GM12874 (cell line): ENCODE data around the gene STK10.

Source experiments
- TF ChIP-seq, protein P1 (sequence below): IDR thresholded peaks from 2 replicates; pipeline ENCODE4 v1.5.1; 2011; ENCODE audit warnings: low read depth, mild to moderate bottlenecking, control low read depth, low read length, moderate library complexity; ENCODE audit not compliant: insufficient read depth

STK10 gene

GRCh38 chr5:172114875-172115422 lies 73.1 kb downstream of the STK10 start:
- TF ChIP-seq, protein P1, sequence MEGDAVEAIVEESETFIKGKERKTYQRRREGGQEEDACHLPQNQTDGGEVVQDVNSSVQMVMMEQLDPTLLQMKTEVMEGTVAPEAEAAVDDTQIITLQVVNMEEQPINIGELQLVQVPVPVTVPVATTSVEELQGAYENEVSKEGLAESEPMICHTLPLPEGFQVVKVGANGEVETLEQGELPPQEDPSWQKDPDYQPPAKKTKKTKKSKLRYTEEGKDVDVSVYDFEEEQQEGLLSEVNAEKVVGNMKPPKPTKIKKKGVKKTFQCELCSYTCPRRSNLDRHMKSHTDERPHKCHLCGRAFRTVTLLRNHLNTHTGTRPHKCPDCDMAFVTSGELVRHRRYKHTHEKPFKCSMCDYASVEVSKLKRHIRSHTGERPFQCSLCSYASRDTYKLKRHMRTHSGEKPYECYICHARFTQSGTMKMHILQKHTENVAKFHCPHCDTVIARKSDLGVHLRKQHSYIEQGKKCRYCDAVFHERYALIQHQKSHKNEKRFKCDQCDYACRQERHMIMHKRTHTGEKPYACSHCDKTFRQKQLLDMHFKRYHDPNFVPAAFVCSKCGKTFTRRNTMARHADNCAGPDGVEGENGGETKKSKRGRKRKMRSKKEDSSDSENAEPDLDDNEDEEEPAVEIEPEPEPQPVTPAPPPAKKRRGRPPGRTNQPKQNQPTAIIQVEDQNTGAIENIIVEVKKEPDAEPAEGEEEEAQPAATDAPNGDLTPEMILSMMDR = no peak

GRCh38 chr5:172113036-172113435 lies 75.0 kb downstream of the STK10 start:
- TF ChIP-seq, protein P1 = no peak

DNA sequence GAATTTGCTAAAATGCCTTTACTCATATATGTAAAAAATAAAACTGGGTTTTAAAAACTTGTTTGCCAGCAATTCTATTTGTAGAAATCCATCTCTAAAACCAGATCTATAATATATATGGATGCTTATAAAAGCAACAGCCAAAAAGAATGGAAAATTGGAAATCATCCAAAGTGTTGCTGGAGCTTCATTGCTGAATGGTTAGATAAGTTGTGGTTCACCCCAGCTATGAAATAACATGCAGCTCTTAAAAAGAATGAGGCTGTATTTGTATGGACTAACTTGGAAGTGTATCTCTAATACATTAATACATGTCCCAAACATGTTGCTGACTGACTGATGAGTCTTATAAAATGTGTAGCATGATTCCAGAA lies 76.2 kb downstream of the STK10 start:
- TF ChIP-seq, protein P1 = no peak

DNA sequence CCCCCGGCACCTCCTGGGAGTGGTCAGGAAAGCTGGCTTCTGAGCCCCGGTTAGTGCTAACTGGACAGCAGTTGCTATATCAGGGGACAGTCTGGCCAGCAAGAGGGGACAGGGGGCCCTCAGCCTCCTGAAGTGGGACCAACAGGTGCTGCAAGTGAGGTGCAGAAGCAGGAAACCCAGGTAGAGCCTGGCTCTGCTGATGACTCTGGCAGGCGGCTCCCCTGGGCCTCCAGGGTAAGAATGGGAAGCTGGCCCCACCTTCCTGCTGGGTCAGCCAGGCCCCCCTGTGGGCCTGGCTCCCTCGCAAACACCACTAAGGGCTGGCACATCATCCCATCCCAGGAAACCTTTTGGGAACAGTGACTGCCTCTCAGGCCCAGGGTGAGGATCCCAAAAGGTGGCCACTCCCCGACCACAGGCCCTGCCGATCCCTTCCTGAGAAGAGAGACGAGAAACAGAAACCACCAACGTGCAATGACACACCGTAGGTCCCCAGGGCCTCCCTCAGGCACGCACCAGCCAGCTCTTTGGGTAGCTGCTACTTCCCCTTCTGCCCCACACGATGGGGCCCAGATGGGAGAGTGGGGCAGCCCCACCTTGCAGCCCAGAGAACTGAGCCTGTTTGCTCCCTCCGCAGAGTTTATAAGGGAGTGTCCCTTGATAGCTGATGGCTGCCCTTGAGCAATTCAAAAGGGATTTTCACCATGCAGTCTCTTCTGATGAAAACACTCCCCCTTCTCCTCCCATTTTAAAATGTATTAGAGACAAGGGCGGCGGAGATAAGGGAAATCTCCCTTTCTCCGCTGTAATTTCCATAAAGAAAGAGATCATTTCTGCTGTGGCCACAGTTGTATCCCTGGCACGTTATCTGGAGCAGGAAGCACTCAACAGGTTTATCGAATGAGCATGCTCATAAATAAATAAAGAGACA lies 76.8 kb downstream of the STK10 start:
- TF ChIP-seq, protein P1 = no peak

DNA sequence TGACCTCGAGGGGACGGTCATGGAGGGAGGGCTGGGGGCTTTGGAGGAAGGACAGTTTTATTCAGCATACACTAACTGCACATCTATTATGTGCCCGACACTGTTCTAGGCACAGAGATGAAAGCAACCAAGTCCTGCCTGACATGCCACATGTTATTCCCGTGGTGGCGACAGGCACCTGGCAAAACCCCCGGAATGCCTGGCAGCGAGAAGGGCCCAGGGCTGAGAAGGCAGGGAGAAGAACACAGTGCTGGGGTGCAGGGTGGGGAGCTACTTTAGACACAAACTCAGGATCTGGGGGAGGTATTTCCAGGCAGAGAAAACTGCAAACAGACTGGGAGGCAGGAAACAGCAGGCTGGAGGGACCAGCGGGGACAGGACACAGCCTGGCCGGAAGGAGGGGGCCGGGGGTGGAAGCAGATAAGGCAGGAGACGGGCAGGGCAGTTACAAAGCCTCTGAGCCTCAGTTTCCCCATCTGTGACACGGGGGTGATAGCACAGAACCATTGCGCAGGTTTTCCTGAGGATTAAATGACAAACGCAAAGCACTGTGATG lies 77.7 kb downstream of the STK10 start:
- TF ChIP-seq, protein P1 = no peak

DNA sequence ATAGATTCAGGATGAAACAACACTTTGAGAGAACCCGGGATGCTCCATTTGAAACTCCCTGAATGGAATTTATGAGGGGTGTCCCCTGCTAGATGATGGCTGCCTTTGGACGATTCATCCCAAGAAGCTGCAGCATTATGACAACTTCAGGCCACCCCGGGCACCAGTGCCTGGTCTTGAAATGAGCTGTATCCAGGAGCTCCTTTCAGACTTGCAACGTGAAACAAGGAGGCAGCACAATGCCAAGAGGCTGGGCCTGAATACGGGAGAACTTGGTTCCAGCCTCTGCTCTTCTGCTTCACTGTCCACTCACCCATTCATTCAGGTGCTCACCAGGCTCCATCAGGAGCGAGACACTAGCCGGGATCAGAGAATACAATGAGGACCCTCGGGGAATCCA lies 78.3 kb downstream of the STK10 start:
- TF ChIP-seq, protein P1 = no peak

DNA sequence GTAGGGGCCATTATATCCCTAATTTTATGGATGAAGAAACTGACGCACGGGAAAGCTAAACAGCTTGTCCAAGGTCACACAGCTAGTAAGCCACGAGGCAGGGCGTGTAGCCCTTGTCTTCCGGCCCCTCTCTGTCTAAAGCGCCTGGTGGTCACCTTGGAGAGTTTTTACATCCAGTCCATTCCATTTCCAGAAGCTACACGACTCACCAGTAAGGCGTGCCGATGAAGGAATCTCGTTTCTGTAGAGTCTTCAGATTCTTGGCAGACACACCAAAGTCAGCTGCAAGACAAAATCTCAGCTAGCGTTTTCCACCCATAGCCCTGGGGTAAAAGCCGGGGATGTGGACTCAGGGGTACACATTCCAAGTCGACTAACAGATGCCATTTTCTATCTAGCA lies 80.5 kb downstream of the STK10 start:
- TF ChIP-seq, protein P1 = no peak
